Esophagus muscularis mucosa (tissue), 3 donors: ENCODE data around the gene SPDYE4.

ENCODE experiments used
- CTCF ChIP-seq, 3 experiments: fragments of 200-600 bp in 2 of 3; fragments of 450-650 bp in 1 of 3; sonication (generic) in 2 of 3; IDR thresholded peaks; one replicate each; pipeline ENCODE4 v1.5.1; 2017 to 2019; ENCODE audit warnings: antibody characterized with exemption in 3 of 3, mild to moderate bottlenecking in 2 of 3, moderate library complexity in 1 of 3
- POLR2A ChIP-seq: fragments of 450-650 bp; IDR thresholded peaks from one replicate; pipeline ENCODE4 v1.6.1; 2017; ENCODE audit warnings: antibody characterized with exemption, moderate library complexity, mild to moderate bottlenecking, low read depth
- POLR2AphosphoS5 ChIP-seq, 2 donors: sonication (generic); formaldehyde crosslinking; IDR thresholded peaks; one replicate each; pipeline ENCODE4 v1.6.1; 2017; ENCODE audit warnings: antibody characterized with exemption in 2 of 2

GRCh38 chr17:8782176-8782575, 23.8 kb upstream of the SPDYE4 start:
- TF ChIP-seq CTCF (IDR thresholded peaks at IDR 0.05) (no peak), POLR2A (no peak), POLR2AphosphoS5 (IDR thresholded peaks at IDR 0.05) (no peak)
